K562 (cell line): Measurements from ENCODE around the gene TMCC1. TPM values are rescaled to one million over a fixed set of nuclear protein-coding genes. Genes with fewer than 3 reads are reported as not detected.
"Not testable (repeated sequence)": the region's sequence is repeated elsewhere in the genome, so short reads cannot be mapped to it uniquely, and the experiment has no call there.

ENCODE experiments used
- ATAC-seq: fragments of 200-7000 bp; cut with Tn5 transposase; 3 replicates; pipeline ENCODE4 v1.9.1; 2020; ENCODE audit warnings: moderate library complexity
- BruUV-seq: library from RNA; stranded (reverse); fragments of 400-500 nt; replicated peaks from 2 replicates; lab custom pipeline; 2021; lab: Mats Ljungman, UMichigan
- CTCF ChIA-PET: fragments of 300-600 bp; formaldehyde crosslinking; extraction: SDS; loops from one replicate; lab custom pipeline; 2021; ENCODE audit warnings: low intra/inter-chr PET ratio; lab: Yijun Ruan, JAX
- POLR2A ChIA-PET: fragments of 300-600, 350-650 bp; sonication (Branson Sonifier 250); formaldehyde crosslinking; extraction: SDS; loops from one replicate; lab custom pipeline; 2021; ENCODE audit warnings: antibody characterized with exemption, inconsistent platforms; lab: Yijun Ruan, JAX
- DNase-seq, 4 experiments: peaks; one replicate each; pipeline versions ENCODE4 v3.0.0 to v3.0.0-alpha.2; 2011 to 2018; ENCODE audit warnings: low spot score in 3 of 4, mixed read lengths in 3 of 4; ENCODE audit errors: extremely low read depth in 1 of 4
- FAIRE-seq: peaks from 2 replicates; lab custom pipeline; 2011; peaks lifted over from hg19 to GRCh38; lab: Jason Lieb, UNC
- H2AFZ ChIP-seq: 2 replicates; pipeline ENCODE4 v1.6.0; 2011; ENCODE audit warnings: low read depth, low read length, control low read depth, inconsistent platforms
- H3K27ac ChIP-seq: fragments of 200-600 bp; 3 replicates; pipeline ENCODE4 v1.8.0; 2011; ENCODE audit warnings: low read depth, mild to moderate bottlenecking, control low read depth, inconsistent platforms, low read length, moderate library complexity, mixed read lengths; ENCODE audit errors: extremely low read depth
- H3K27me3 ChIP-seq, 2 experiments: fragments of 300-600 bp in 1 of 2; 2 replicates in 1 of 2; 3 replicates in 1 of 2; pipeline versions ENCODE4 v1.6.0 to v1.8.0; 2011; ENCODE audit warnings: inconsistent platforms in 2 of 2, low read length in 2 of 2, mild to moderate bottlenecking in 1 of 2, mixed read lengths in 1 of 2, moderate library complexity in 1 of 2; ENCODE audit not compliant: control insufficient read depth in 2 of 2, insufficient read depth in 2 of 2
- H3K36me3 ChIP-seq: fragments of 300-600 bp; 3 replicates; pipeline ENCODE4 v1.8.0; 2011; ENCODE audit warnings: mild to moderate bottlenecking, low read length, inconsistent platforms; ENCODE audit not compliant: control insufficient read depth, insufficient read depth
- H3K4me1 ChIP-seq, 2 experiments: fragments of 200-600 bp in 1 of 2; replicated peaks in 1 of 2; 2 replicates in 1 of 2; 3 replicates in 1 of 2; pipeline versions ENCODE4 v1.5.1 to v1.8.0; 2011; ENCODE audit warnings: inconsistent platforms in 2 of 2, low read length in 2 of 2, mild to moderate bottlenecking in 1 of 2, mixed read lengths in 1 of 2, moderate library complexity in 1 of 2; ENCODE audit not compliant: control insufficient read depth in 2 of 2, insufficient read depth in 2 of 2
- H3K4me2 ChIP-seq: 2 replicates; pipeline ENCODE4 v1.6.1; 2011; ENCODE audit warnings: low read length, control low read depth, inconsistent platforms, mixed read lengths; ENCODE audit not compliant: insufficient read depth
- H3K4me3 ChIP-seq: fragments of 200-600 bp; sonication (generic), shearing (Covaris generic); 2 replicates; pipeline ENCODE4 v1.5.1; 2016; ENCODE audit warnings: control low read depth, inconsistent platforms
- H3K79me2 ChIP-seq: fragments of 200-600 bp; 3 replicates; pipeline ENCODE4 v1.8.0; 2011; ENCODE audit warnings: low read length, inconsistent platforms; ENCODE audit not compliant: control insufficient read depth, insufficient read depth
- H3K9ac ChIP-seq, 2 experiments: 2 replicates each; pipeline versions ENCODE4 v1.6.0 to v1.6.1; 2011; ENCODE audit warnings: low read depth in 2 of 2, low read length in 2 of 2, control low read depth in 1 of 2, inconsistent platforms in 1 of 2, mild to moderate bottlenecking in 1 of 2, mixed read lengths in 1 of 2; ENCODE audit not compliant: insufficient read depth in 1 of 2
- H3K9me1 ChIP-seq: one replicate; pipeline ENCODE4 v1.6.0; 2011; ENCODE audit warnings: inconsistent platforms, mild to moderate bottlenecking, low read length, moderate library complexity; ENCODE audit not compliant: control insufficient read depth, insufficient read depth
- H3K9me3 ChIP-seq: replicated peaks from 2 replicates; pipeline ENCODE4 v1.5.1; 2011; ENCODE audit warnings: low read depth, low read length, inconsistent platforms; ENCODE audit not compliant: control insufficient read depth, insufficient read depth
- H4K20me1 ChIP-seq: replicated peaks from 2 replicates; pipeline ENCODE4 v1.6.1; 2011; ENCODE audit warnings: low read length, inconsistent platforms, mixed read lengths; ENCODE audit not compliant: control insufficient read depth, insufficient read depth
- FOSL1 ChIP-seq: fragments of 200-800 bp; sonication (Bioruptor generic); conservative IDR thresholded peaks from 2 replicates; pipeline ENCODE4 v1.6.1; 2016; ENCODE audit warnings: missing genetic modification characterization, missing compliant biosample characterization
- GATAD2A ChIP-seq: fragments of 450-650 bp; IDR thresholded peaks from 2 replicates; pipeline ENCODE4 v1.6.1; 2017
- HDAC8 ChIP-seq: fragments of 450-650 bp; IDR thresholded peaks from 2 replicates; pipeline ENCODE4 v1.6.1; 2016; ENCODE audit warnings: mild to moderate bottlenecking, missing genetic modification characterization, moderate library complexity, missing compliant biosample characterization
- HNRNPH1 ChIP-seq: fragments of 200-400 bp; formaldehyde crosslinking; optimal IDR thresholded peaks from 2 replicates; pipeline ENCODE3; 2017; ENCODE audit warnings: low read depth, mild to moderate bottlenecking, low read length, moderate library complexity
- SIN3A ChIP-seq, 2 experiments: fragments of 150-350 bp in 1 of 2; IDR thresholded peaks; 2 replicates each; pipeline ENCODE4 v1.6.1; 2011 to 2016; ENCODE audit warnings: borderline replicate concordance in 2 of 2, low read depth in 2 of 2, low read length in 2 of 2, mild to moderate bottlenecking in 2 of 2, moderate library complexity in 2 of 2; ENCODE audit not compliant: control insufficient read depth in 1 of 2
- SRSF9 ChIP-seq: fragments of 200-400 bp; formaldehyde crosslinking; IDR thresholded peaks from 2 replicates; pipeline ENCODE4 v1.6.1; 2017; ENCODE audit warnings: low read depth, low read length, borderline replicate concordance
- WGBS: fragments of 100-300 bp; shearing (Covaris generic); methylation state at CpG from one replicate; pipeline ENCODE4 v1.1.6; 2016; ENCODE audit warnings: low coverage, mixed read lengths; ENCODE audit not compliant: insufficient coverage; ENCODE audit errors: missing lambda C conversion rate; 5-methylcytosine and 5-hydroxymethylcytosine counted together
- in situ Hi-C: fragments of 300-500 bp; cut with MboI; formaldehyde crosslinking; loops from 4 replicates; pipeline ENCODE4 v1.15.0; 2018; ENCODE audit warnings: inconsistent platforms, mixed read lengths
- intact Hi-C: fragments of 100-400 bp; cut with micrococcal nuclease; formaldehyde crosslinking; loops from 2 replicates; pipeline ENCODE4 v1.14.2; 2022
- polyA plus RNA-seq, 8 experiments: library from polyadenylated mRNA; depleted of rRNA in 4 of 8; stranded (reverse) in 5 of 8; unstranded in 3 of 8; fragments of >200 nt; fragmentation: Nextera tagmentation in 2 of 8; fragmentation: Illumina TruSeq in 1 of 8; extraction: Ambion mirVana in 2 of 8; extraction: Trizol in 1 of 8; gene quantifications; 2 replicates each; pipeline versions ENCODE4 v1.2.1 to v1.2.3, GENCODE V29; 2011 to 2014; ENCODE audit warnings: inconsistent platforms in 1 of 8, missing spikeins in 1 of 8
- total RNA-seq, 7 experiments: library from RNA; depleted of rRNA in 6 of 7; stranded (reverse); fragments of >200 nt in 6 of 7; fragmentation: Illumina TruSeq in 2 of 7; extraction: Trizol in 2 of 7; gene quantifications; 2 replicates each; pipeline versions ENCODE4 v1.2.1 to v1.2.3, GENCODE V29; 2011 to 2021; ENCODE audit warnings: low replicate concordance in 1 of 7
- TF ChIP-seq, protein P1 (sequence below), 2 experiments: IDR thresholded peaks in 1 of 2; conservative IDR thresholded peaks in 1 of 2; 2 replicates each; pipeline ENCODE4 v1.6.1; 2016; ENCODE audit warnings: low read depth in 2 of 2, mild to moderate bottlenecking in 1 of 2, missing compliant biosample characterization in 1 of 2, missing genetic modification characterization in 1 of 2, moderate library complexity in 1 of 2
- TF ChIP-seq, protein P2 (sequence below): fragments of 150-350 bp; conservative IDR thresholded peaks from 2 replicates; pipeline ENCODE4 v1.6.1; 2014; ENCODE audit warnings: low read length

TMCC1 gene
- total and polyA plus RNA-seq, 9 of the 15 experiments (the other 6 are each of a cell fraction or from before 2014, with no cell fraction given): 0.89 to 8.7 (median 4.0) TPM

DNA sequence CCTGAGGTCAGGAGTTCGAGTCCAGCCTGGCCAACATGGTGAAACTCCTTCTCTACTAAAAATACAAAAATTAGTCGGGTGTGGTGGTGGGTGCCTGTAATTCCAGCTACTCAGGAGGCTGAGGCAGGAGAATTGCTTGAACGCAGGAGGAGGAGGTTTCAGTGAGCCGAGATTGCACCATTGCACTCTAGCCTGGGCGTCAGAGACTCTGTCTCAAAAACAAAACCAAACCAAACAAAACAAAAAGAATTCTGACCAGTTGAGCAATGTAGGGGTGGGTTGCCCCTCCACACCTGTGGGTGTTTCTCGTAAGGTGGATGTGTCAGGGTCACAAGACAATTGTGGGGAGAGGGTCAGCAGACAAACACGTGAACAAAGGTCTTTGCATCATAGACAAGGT, 252.5 kb downstream of the TMCC1 start:
- H3K9me1 ChIP-seq, in situ Hi-C loops, H4K20me1 ChIP-seq, FAIRE-seq, BruUV-seq, H3K4me2 ChIP-seq, H3K27me3 ChIP-seq, H3K9me3 ChIP-seq, H3K27ac ChIP-seq, H3K4me3 ChIP-seq, H3K9ac ChIP-seq, CTCF ChIA-PET, H3K4me1 ChIP-seq, DNase-seq, H3K36me3 ChIP-seq, intact Hi-C loops, ATAC-seq, H3K79me2 ChIP-seq, H2AFZ ChIP-seq: not testable (repeated sequence)
- 13% methylated on average over 6 of the region's 7 CpGs for WGBS
- POLR2A ChIA-PET: interaction anchor here (0.7 kb wide), 1 partner anchor 204 kb away, joined by 3 read pairs; no protein-coding TSS in a partner anchor

DNA sequence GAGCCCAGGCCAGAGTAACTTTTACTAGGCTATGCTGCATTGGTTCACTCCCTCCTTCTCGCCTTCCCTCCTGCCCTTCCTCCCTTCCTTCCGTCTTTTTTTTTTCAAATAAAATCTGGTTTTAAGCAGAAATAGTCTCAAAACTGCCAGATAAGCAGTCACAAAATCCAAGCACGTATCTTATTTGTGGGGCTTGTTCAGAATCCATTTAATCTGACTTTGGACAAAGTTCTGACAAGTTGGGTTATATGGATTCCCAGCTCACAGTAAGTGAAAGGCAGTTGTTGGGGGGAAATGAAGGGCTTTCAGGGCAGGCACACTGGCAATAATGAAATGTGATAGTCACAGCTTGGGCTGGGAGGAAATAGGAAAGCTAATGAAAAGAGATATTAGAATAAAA, 255.0 kb downstream of the TMCC1 start:
- no peak overlapping the region for H3K27ac ChIP-seq
- FAIRE-seq (no peak), ATAC-seq (no peak), DNase-seq (no peak)
- no peak overlapping the region for H3K4me3 ChIP-seq
- no TSS peak for BruUV-seq
- H3K36me3 ChIP-seq: no peaks in the 10 kb centered on the region
- in situ Hi-C loops (no loop called here), intact Hi-C loops (no loop called here)
- H2AFZ ChIP-seq: no peak overlapping the region
- H3K9me3 ChIP-seq: no peaks in the 10 kb centered on the region
- WGBS: 0% methylated on average over 3 of the region's 3 CpGs
- CTCF ChIA-PET: no interaction called here
- peaks cover 0 to 4% of the 10 kb centered on the region in 2 experiments; a peak in 2 of 5 replicates for H3K4me1 ChIP-seq
- H3K79me2 ChIP-seq: no peaks in the 10 kb centered on the region
- no peak overlapping the region for H3K4me2 ChIP-seq
- POLR2A ChIA-PET: no interaction called here
- H4K20me1 ChIP-seq: no peaks in the 10 kb centered on the region
- H3K27me3 ChIP-seq: no peaks in the 10 kb centered on the region
- H3K9ac ChIP-seq: no peak overlapping the region
- H3K9me1 ChIP-seq: no peaks in the 10 kb centered on the region
- TF ChIP-seq HNRNPH1 (no peak), FOSL1 (tag) (no peak), SRSF9 (no peak), HDAC8 (tag) (no peak), GATAD2A (no peak), SIN3A (IDR thresholded peaks at IDR 0.05; ENCODE audit: borderline replicate concordance in 2 of 2, control insufficient read depth in 1 of 2, low read depth in 2 of 2, low read length in 2 of 2) (no peak)
- TF ChIP-seq, protein P1, sequence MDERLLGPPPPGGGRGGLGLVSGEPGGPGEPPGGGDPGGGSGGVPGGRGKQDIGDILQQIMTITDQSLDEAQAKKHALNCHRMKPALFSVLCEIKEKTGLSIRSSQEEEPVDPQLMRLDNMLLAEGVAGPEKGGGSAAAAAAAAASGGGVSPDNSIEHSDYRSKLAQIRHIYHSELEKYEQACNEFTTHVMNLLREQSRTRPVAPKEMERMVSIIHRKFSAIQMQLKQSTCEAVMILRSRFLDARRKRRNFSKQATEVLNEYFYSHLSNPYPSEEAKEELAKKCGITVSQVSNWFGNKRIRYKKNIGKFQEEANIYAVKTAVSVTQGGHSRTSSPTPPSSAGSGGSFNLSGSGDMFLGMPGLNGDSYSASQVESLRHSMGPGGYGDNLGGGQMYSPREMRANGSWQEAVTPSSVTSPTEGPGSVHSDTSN (CRISPR knock-in tag; IDR thresholded peaks at IDR 0.05; ENCODE audit: low read depth): no peak
- TF ChIP-seq, protein P1 (tag; conservative IDR thresholded peaks at IDR 0.05; ENCODE audit: low read depth): no peak
- TF ChIP-seq, protein P2, sequence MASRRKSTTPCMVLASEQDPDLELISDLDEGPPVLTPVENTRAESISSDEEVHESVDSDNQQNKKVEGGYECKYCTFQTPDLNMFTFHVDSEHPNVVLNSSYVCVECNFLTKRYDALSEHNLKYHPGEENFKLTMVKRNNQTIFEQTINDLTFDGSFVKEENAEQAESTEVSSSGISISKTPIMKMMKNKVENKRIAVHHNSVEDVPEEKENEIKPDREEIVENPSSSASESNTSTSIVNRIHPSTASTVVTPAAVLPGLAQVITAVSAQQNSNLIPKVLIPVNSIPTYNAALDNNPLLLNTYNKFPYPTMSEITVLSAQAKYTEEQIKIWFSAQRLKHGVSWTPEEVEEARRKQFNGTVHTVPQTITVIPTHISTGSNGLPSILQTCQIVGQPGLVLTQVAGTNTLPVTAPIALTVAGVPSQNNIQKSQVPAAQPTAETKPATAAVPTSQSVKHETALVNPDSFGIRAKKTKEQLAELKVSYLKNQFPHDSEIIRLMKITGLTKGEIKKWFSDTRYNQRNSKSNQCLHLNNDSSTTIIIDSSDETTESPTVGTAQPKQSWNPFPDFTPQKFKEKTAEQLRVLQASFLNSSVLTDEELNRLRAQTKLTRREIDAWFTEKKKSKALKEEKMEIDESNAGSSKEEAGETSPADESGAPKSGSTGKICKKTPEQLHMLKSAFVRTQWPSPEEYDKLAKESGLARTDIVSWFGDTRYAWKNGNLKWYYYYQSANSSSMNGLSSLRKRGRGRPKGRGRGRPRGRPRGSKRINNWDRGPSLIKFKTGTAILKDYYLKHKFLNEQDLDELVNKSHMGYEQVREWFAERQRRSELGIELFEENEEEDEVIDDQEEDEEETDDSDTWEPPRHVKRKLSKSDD: no peak
